Keratinocyte (primary cell): ENCODE measurements around the gene ZNF337. TPM values are rescaled to one million over a fixed set of nuclear protein-coding genes. Genes with fewer than 3 reads are reported as not detected.

Source experiments
- DNase-seq: peaks from one replicate; pipeline ENCODE4 v3.0.0-alpha.2; 2011; ENCODE audit warnings: low read depth, missing footprints, low spot score
- FAIRE-seq: peaks from 2 replicates; lab custom pipeline; 2011; peaks lifted over from hg19 to GRCh38; lab: Jason Lieb, UNC
- H2AFZ ChIP-seq: 2 replicates; pipeline ENCODE4 v1.6.0; 2012; ENCODE audit warnings: low read length, control low read depth, inconsistent platforms; ENCODE audit not compliant: control insufficient read depth
- H3K27ac ChIP-seq: 2 replicates; pipeline ENCODE4 v1.5.1; 2011; ENCODE audit warnings: low read length; ENCODE audit not compliant: control insufficient read depth, insufficient read depth
- H3K27me3 ChIP-seq: 3 replicates; pipeline ENCODE4 v1.6.0; 2011; ENCODE audit warnings: low read length; ENCODE audit not compliant: control insufficient read depth, insufficient read depth; ENCODE audit errors: extremely low read depth
- H3K36me3 ChIP-seq, 2 experiments: 2 replicates in 1 of 2; 3 replicates in 1 of 2; pipeline ENCODE4 v1.5.1; 2011; ENCODE audit warnings: low read length in 2 of 2, mild to moderate bottlenecking in 1 of 2; ENCODE audit not compliant: control insufficient read depth in 2 of 2, insufficient read depth in 2 of 2; ENCODE audit errors: extremely low read depth in 1 of 2
- H3K4me1 ChIP-seq: 3 replicates; pipeline ENCODE4 v1.5.1; 2011; ENCODE audit warnings: low read length; ENCODE audit not compliant: control insufficient read depth, insufficient read depth; ENCODE audit errors: extremely low read depth
- H3K4me2 ChIP-seq: 3 replicates; pipeline ENCODE4 v1.6.0; 2011; ENCODE audit warnings: low read depth, low read length; ENCODE audit not compliant: control insufficient read depth, insufficient read depth; ENCODE audit errors: extremely low read depth
- H3K4me3 ChIP-seq, 3 experiments: fragments of 200-600 bp in 1 of 3; sonication (generic) in 1 of 3; 2 replicates in 2 of 3; 3 replicates in 1 of 3; pipeline ENCODE4 v1.5.1; 2011 to 2016; ENCODE audit warnings: low read length in 3 of 3, mild to moderate bottlenecking in 3 of 3, control low read depth in 2 of 3, inconsistent platforms in 1 of 3, low read depth in 1 of 3, mixed read lengths in 1 of 3, mixed run types in 1 of 3, moderate library complexity in 1 of 3; ENCODE audit not compliant: control insufficient read depth in 2 of 3, insufficient read depth in 2 of 3; ENCODE audit errors: extremely low read depth in 1 of 3
- H3K79me2 ChIP-seq: 2 replicates; pipeline ENCODE4 v1.6.0; 2012; ENCODE audit warnings: low read length; ENCODE audit not compliant: control insufficient read depth, insufficient read depth
- H3K9ac ChIP-seq: 3 replicates; pipeline ENCODE4 v1.6.0; 2011; ENCODE audit warnings: low read length; ENCODE audit not compliant: control insufficient read depth, insufficient read depth; ENCODE audit errors: extremely low read depth
- H3K9me1 ChIP-seq: 3 replicates; pipeline ENCODE4 v1.6.0; 2011; ENCODE audit warnings: low read length; ENCODE audit not compliant: control insufficient read depth, insufficient read depth; ENCODE audit errors: extremely low read depth
- H3K9me3 ChIP-seq: 2 replicates; pipeline ENCODE4 v1.5.1; 2012; ENCODE audit warnings: low read depth, low read length; ENCODE audit not compliant: control insufficient read depth
- H4K20me1 ChIP-seq: 3 replicates; pipeline ENCODE4 v1.6.0; 2011; ENCODE audit warnings: low read length; ENCODE audit not compliant: control insufficient read depth, insufficient read depth; ENCODE audit errors: extremely low read depth
- CTCF ChIP-seq, 3 experiments: IDR thresholded peaks in 1 of 3; conservative IDR thresholded peaks in 1 of 3; optimal IDR thresholded peaks in 1 of 3; 2 replicates in 2 of 3; 3 replicates in 1 of 3; pipeline versions ENCODE3 to v1.5.1; 2011; ENCODE audit warnings: low read length in 3 of 3, mild to moderate bottlenecking in 3 of 3, moderate library complexity in 2 of 3, control low read depth in 1 of 3, inconsistent platforms in 1 of 3; ENCODE audit not compliant: insufficient read depth in 2 of 3; ENCODE audit errors: extremely low read depth in 1 of 3
- EZH2 ChIP-seq: IDR thresholded peaks from one replicate; pipeline ENCODE4 v1.6.1; 2012; ENCODE audit warnings: inconsistent platforms, mild to moderate bottlenecking, low read length, moderate library complexity
- dilution Hi-C: fragments of 300-500 bp; cut with MboI; formaldehyde crosslinking; loops from one replicate; pipeline ENCODE4 v1.7.0; 2020; ENCODE audit warnings: low sequenced_read_pairs; ENCODE audit not compliant: extremely low pct_ligation_motif_present
- polyA plus RNA-seq, 5 experiments: library from polyadenylated mRNA; depleted of rRNA in 3 of 5; stranded (reverse) in 3 of 5; stranded (forward) in 1 of 5; unstranded in 1 of 5; fragments of >200 nt; gene quantifications; 1 replicate in 1 of 5; 2 replicates in 3 of 5; 3 replicates in 1 of 5; pipeline versions ENCODE4 v1.2.1 to v1.2.3, GENCODE V29; 2011 to 2012; ENCODE audit warnings: missing spikeins in 2 of 5, low read depth in 1 of 5, low replicate concordance in 1 of 5

Gene ZNF337
- polyA plus RNA-seq, 1 donor (not counting 4 experiments of a cell fraction or from before 2014, with no cell fraction given), result 15.9 TPM

DNA sequence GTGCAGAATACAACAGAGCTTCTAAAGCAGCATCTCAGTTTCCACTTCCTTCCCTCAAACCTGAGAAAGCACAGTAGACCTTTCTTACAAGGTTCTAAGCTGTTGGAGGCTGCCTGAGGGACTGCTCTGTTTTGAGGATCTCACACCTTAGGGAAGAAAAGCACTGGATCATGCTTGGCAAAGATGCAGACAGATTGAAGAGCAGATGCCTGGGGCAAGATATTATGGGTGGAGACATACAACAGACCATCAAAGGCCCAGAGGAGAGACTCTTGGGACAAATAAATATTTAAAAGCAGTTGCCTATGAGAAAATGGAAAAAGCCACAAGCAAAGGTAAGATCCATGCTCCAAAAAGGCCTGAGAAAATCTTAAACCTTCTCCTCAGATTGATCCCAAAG, 6.2 kb downstream of the ZNF337 start:
- Histone ChIP-seq H4K20me1 (no peaks in the 10 kb centered on the region), H3K4me2 (no peak overlapping the region), H3K4me1 (no peaks in the 10 kb centered on the region), H3K9me3 (no peaks in the 10 kb centered on the region), H3K27ac (no peak overlapping the region), H2AFZ (no peak overlapping the region), H3K79me2 (peaks cover 8% of the 10 kb centered on the region), H3K9me1 (no peaks in the 10 kb centered on the region), H3K36me3 (peaks cover 10 to 12% of the 10 kb centered on the region in 2 experiments), H3K9ac (no peak overlapping the region), H3K4me3 (no peak overlapping the region), H3K27me3 (no peaks in the 10 kb centered on the region)
- FAIRE-seq, result no peak
- DNase-seq, result no peak
- TF ChIP-seq EZH2 (no peak), CTCF (optimal IDR thresholded peaks at IDR 0.05 in 1 of 3, IDR thresholded peaks at IDR 0.05 in 1 of 3, conservative IDR thresholded peaks at IDR 0.05 in 1 of 3; ENCODE audit: extremely low read depth in 1 of 3, insufficient read depth in 2 of 3, low read length in 3 of 3) (no peak)
- dilution Hi-C loops, result no loop called here

DNA sequence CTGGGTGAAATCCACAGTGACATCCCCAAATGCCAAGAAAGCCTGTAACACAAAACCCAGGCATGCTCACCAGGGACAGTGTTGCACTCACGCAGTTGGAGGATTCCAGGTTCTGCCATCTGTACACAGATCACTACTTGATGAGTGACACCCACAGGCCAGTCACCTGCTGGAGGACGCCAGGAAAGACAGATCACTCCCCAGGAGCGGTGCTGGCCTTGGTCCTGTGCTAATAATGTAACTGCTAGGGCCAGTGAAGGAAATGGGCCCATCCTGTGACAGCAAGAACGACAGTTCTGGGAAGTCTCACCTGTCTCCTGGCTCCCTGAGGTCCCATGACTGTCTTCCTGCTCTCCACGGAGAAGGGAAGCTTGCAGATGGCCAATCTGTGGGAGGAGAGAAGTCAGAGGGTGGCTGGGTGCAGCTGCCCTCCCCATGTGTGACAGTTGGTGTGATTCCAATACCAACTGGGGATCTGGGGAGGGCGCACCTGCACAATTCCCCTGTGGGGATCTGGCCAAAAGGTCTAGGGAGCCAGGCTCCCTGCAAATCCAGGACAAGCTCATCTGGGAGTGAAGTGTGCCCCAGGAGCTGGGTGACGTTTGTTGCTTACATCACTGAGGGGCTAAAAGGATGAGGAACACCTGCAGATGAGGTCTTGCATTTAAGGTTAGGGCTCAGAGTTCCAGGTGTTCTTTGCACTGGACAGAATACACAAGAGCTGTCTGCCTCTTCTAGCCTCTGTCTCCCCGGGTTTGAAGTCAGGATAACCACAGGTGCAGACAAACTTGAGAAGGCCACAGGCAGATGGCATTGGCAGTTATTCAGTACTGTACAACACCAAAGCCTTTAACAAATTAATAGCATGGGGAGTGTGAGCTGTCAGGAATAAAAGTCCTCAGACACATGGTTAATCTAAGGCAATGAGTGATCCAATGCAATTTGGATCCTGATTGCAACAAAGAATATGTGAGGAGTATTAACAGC, 10.3 kb downstream of the ZNF337 start:
- Histone ChIP-seq H3K9me1 (no peaks in the 10 kb centered on the region), H3K27me3 (no peaks in the 10 kb centered on the region), H3K79me2 (no peaks in the 10 kb centered on the region), H3K36me3 (peaks cover 15 to 19% of the 10 kb centered on the region in 2 experiments), H3K9ac (no peak overlapping the region), H2AFZ (no peak overlapping the region), H3K9me3 (no peaks in the 10 kb centered on the region), H4K20me1 (no peaks in the 10 kb centered on the region), H3K4me2 (no peak overlapping the region), H3K4me3 (no peak overlapping the region), H3K4me1 (no peaks in the 10 kb centered on the region), H3K27ac (no peak overlapping the region)
- dilution Hi-C loops, result no loop called here
- no peak for TF ChIP-seq CTCF (optimal IDR thresholded peaks at IDR 0.05 in 1 of 3, IDR thresholded peaks at IDR 0.05 in 1 of 3, conservative IDR thresholded peaks at IDR 0.05 in 1 of 3; ENCODE audit: extremely low read depth in 1 of 3, insufficient read depth in 2 of 3, low read length in 3 of 3)
- DNase-seq (no peak), FAIRE-seq (no peak)
